Keratinocyte (primary cell): Measurements from ENCODE around the gene BDKRB2. TPM values are rescaled to one million over a fixed set of nuclear protein-coding genes. Genes with fewer than 3 reads are reported as not detected.

Experiments
- DNase-seq: peaks from one replicate; pipeline ENCODE4 v3.0.0-alpha.2; 2011; ENCODE audit warnings: low read depth, missing footprints, low spot score
- FAIRE-seq: peaks from 2 replicates; lab custom pipeline; 2011; peaks lifted over from hg19 to GRCh38; lab: Jason Lieb, UNC
- H2AFZ ChIP-seq: 2 replicates; pipeline ENCODE4 v1.6.0; 2012; ENCODE audit warnings: low read length, control low read depth, inconsistent platforms; ENCODE audit not compliant: control insufficient read depth
- H3K27ac ChIP-seq: 2 replicates; pipeline ENCODE4 v1.5.1; 2011; ENCODE audit warnings: low read length; ENCODE audit not compliant: control insufficient read depth, insufficient read depth
- H3K27me3 ChIP-seq: 3 replicates; pipeline ENCODE4 v1.6.0; 2011; ENCODE audit warnings: low read length; ENCODE audit not compliant: control insufficient read depth, insufficient read depth; ENCODE audit errors: extremely low read depth
- H3K36me3 ChIP-seq, 2 experiments: 2 replicates in 1 of 2; 3 replicates in 1 of 2; pipeline ENCODE4 v1.5.1; 2011; ENCODE audit warnings: low read length in 2 of 2, mild to moderate bottlenecking in 1 of 2; ENCODE audit not compliant: control insufficient read depth in 2 of 2, insufficient read depth in 2 of 2; ENCODE audit errors: extremely low read depth in 1 of 2
- H3K4me1 ChIP-seq: 3 replicates; pipeline ENCODE4 v1.5.1; 2011; ENCODE audit warnings: low read length; ENCODE audit not compliant: control insufficient read depth, insufficient read depth; ENCODE audit errors: extremely low read depth
- H3K4me2 ChIP-seq: 3 replicates; pipeline ENCODE4 v1.6.0; 2011; ENCODE audit warnings: low read depth, low read length; ENCODE audit not compliant: control insufficient read depth, insufficient read depth; ENCODE audit errors: extremely low read depth
- H3K4me3 ChIP-seq, 3 experiments: fragments of 200-600 bp in 1 of 3; sonication (generic) in 1 of 3; 2 replicates in 2 of 3; 3 replicates in 1 of 3; pipeline ENCODE4 v1.5.1; 2011 to 2016; ENCODE audit warnings: low read length in 3 of 3, mild to moderate bottlenecking in 3 of 3, control low read depth in 2 of 3, inconsistent platforms in 1 of 3, low read depth in 1 of 3, mixed read lengths in 1 of 3, mixed run types in 1 of 3, moderate library complexity in 1 of 3; ENCODE audit not compliant: control insufficient read depth in 2 of 3, insufficient read depth in 2 of 3; ENCODE audit errors: extremely low read depth in 1 of 3
- H3K79me2 ChIP-seq: 2 replicates; pipeline ENCODE4 v1.6.0; 2012; ENCODE audit warnings: low read length; ENCODE audit not compliant: control insufficient read depth, insufficient read depth
- H3K9ac ChIP-seq: 3 replicates; pipeline ENCODE4 v1.6.0; 2011; ENCODE audit warnings: low read length; ENCODE audit not compliant: control insufficient read depth, insufficient read depth; ENCODE audit errors: extremely low read depth
- H3K9me1 ChIP-seq: 3 replicates; pipeline ENCODE4 v1.6.0; 2011; ENCODE audit warnings: low read length; ENCODE audit not compliant: control insufficient read depth, insufficient read depth; ENCODE audit errors: extremely low read depth
- H3K9me3 ChIP-seq: 2 replicates; pipeline ENCODE4 v1.5.1; 2012; ENCODE audit warnings: low read depth, low read length; ENCODE audit not compliant: control insufficient read depth
- H4K20me1 ChIP-seq: 3 replicates; pipeline ENCODE4 v1.6.0; 2011; ENCODE audit warnings: low read length; ENCODE audit not compliant: control insufficient read depth, insufficient read depth; ENCODE audit errors: extremely low read depth
- CTCF ChIP-seq, 3 experiments: IDR thresholded peaks in 1 of 3; conservative IDR thresholded peaks in 1 of 3; optimal IDR thresholded peaks in 1 of 3; 2 replicates in 2 of 3; 3 replicates in 1 of 3; pipeline versions ENCODE3 to v1.5.1; 2011; ENCODE audit warnings: low read length in 3 of 3, mild to moderate bottlenecking in 3 of 3, moderate library complexity in 2 of 3, control low read depth in 1 of 3, inconsistent platforms in 1 of 3; ENCODE audit not compliant: insufficient read depth in 2 of 3; ENCODE audit errors: extremely low read depth in 1 of 3
- EZH2 ChIP-seq: IDR thresholded peaks from one replicate; pipeline ENCODE4 v1.6.1; 2012; ENCODE audit warnings: inconsistent platforms, mild to moderate bottlenecking, low read length, moderate library complexity
- dilution Hi-C: fragments of 300-500 bp; cut with MboI; formaldehyde crosslinking; loops from one replicate; pipeline ENCODE4 v1.7.0; 2020; ENCODE audit warnings: low sequenced_read_pairs; ENCODE audit not compliant: extremely low pct_ligation_motif_present
- polyA plus RNA-seq, 5 experiments: library from polyadenylated mRNA; depleted of rRNA in 3 of 5; stranded (reverse) in 3 of 5; stranded (forward) in 1 of 5; unstranded in 1 of 5; fragments of >200 nt; gene quantifications; 1 replicate in 1 of 5; 2 replicates in 3 of 5; 3 replicates in 1 of 5; pipeline versions ENCODE4 v1.2.1 to v1.2.3, GENCODE V29; 2011 to 2012; ENCODE audit warnings: missing spikeins in 2 of 5, low read depth in 1 of 5, low replicate concordance in 1 of 5

The BDKRB2 gene
- polyA plus RNA-seq, 1 donor (not counting 4 experiments of a cell fraction or from before 2014, with no cell fraction given): 13.2 TPM

- peaks cover 3 to 9% of the 10 kb centered on the region in 2 experiments for H3K36me3 ChIP-seq
- H3K79me2 ChIP-seq: peaks cover 2% of the 10 kb centered on the region
- no peak overlapping the region for H2AFZ ChIP-seq
- DNase-seq (no peak), FAIRE-seq (no peak)
- no peak overlapping the region for H3K4me2 ChIP-seq
- H4K20me1 ChIP-seq: no peaks in the 10 kb centered on the region
- H3K9ac ChIP-seq: no peak overlapping the region
- TF ChIP-seq CTCF (optimal IDR thresholded peaks at IDR 0.05 in 1 of 3, IDR thresholded peaks at IDR 0.05 in 1 of 3, conservative IDR thresholded peaks at IDR 0.05 in 1 of 3; ENCODE audit: extremely low read depth in 1 of 3, insufficient read depth in 2 of 3, low read length in 3 of 3): no peak
- TF ChIP-seq EZH2: no peak
- H3K9me1 ChIP-seq: no peaks in the 10 kb centered on the region
- no peak overlapping the region for H3K4me3 ChIP-seq
- dilution Hi-C loops: no loop called here
- peaks cover 4% of the 10 kb centered on the region for H3K4me1 ChIP-seq
- H3K9me3 ChIP-seq: no peaks in the 10 kb centered on the region
- no peaks in the 10 kb centered on the region for H3K27me3 ChIP-seq
- H3K27ac ChIP-seq: no peak overlapping the region
Measured at GRCh38 chr14:96231526-96232130, 27.0 kb downstream of the BDKRB2 start.

GRCh38 chr14:96232506-96232905 is 27.9 kb downstream of the BDKRB2 start:
- H3K79me2 ChIP-seq: peaks cover under 1% of the 10 kb centered on the region
- dilution Hi-C loops: no loop called here
- H4K20me1 ChIP-seq: no peaks in the 10 kb centered on the region
- H3K27me3 ChIP-seq: no peaks in the 10 kb centered on the region
- no peak overlapping the region for H2AFZ ChIP-seq
- peaks cover 5 to 17% of the 10 kb centered on the region in 2 experiments for H3K36me3 ChIP-seq
- FAIRE-seq (no peak), DNase-seq (no peak)
- TF ChIP-seq CTCF (optimal IDR thresholded peaks at IDR 0.05 in 1 of 3, IDR thresholded peaks at IDR 0.05 in 1 of 3, conservative IDR thresholded peaks at IDR 0.05 in 1 of 3; ENCODE audit: extremely low read depth in 1 of 3, insufficient read depth in 2 of 3, low read length in 3 of 3) (no peak), EZH2 (no peak)
- H3K9me1 ChIP-seq: no peaks in the 10 kb centered on the region
- H3K4me2 ChIP-seq: no peak overlapping the region
- no peak overlapping the region for H3K27ac ChIP-seq
- no peak overlapping the region for H3K9ac ChIP-seq
- no peaks in the 10 kb centered on the region for H3K4me1 ChIP-seq
- no peak overlapping the region for H3K4me3 ChIP-seq
- H3K9me3 ChIP-seq: no peaks in the 10 kb centered on the region
